Colonic mucosa (tissue), 4 donors: ENCODE measurements around the gene SLIT3. TPM values are rescaled to one million over a fixed set of nuclear protein-coding genes. Genes with fewer than 3 reads are reported as not detected.

Source experiments
- DNase-seq: peaks from one replicate; pipeline ENCODE4 v3.0.0-alpha.2; 2020
- H3K27ac ChIP-seq: fragments of 200-600 bp; one replicate; pipeline ENCODE4 v1.8.0; 2021
- H3K27me3 ChIP-seq: fragments of 200-600 bp; one replicate; pipeline ENCODE4 v1.8.0; 2021
- H3K36me3 ChIP-seq: fragments of 200-600 bp; one replicate; pipeline ENCODE4 v1.8.0; 2021
- H3K4me1 ChIP-seq: fragments of 200-600 bp; one replicate; pipeline ENCODE4 v1.8.0; 2021; ENCODE audit warnings: mild to moderate bottlenecking
- H3K4me3 ChIP-seq: fragments of 200-600 bp; one replicate; pipeline ENCODE4 v1.8.0; 2021
- H3K9ac ChIP-seq, 2 donors: one replicate each; pipeline ENCODE4 v1.7.0; 2013; ENCODE audit warnings: control low read depth in 2 of 2, low read depth in 2 of 2, low read length in 2 of 2
- H3K9me3 ChIP-seq: fragments of 200-600 bp; one replicate; pipeline ENCODE4 v1.8.0; 2021
- CTCF ChIP-seq: fragments of 200-600 bp; IDR thresholded peaks from one replicate; pipeline ENCODE4 v1.8.0; 2022; ENCODE audit warnings: antibody characterized with exemption, mild to moderate bottlenecking
- intact Hi-C: fragments of 100-400 bp; cut with DNase I; formaldehyde crosslinking; loops from one replicate; pipeline ENCODE4 v1.14.1; 2022
- total RNA-seq, 2 donors: library from RNA; stranded (reverse); fragmentation: NEBNext Ultra II Directional in 1 of 2; extraction: Animal tissue kit (Norgen Biotek cat#: 25700) in 1 of 2; gene quantifications; one replicate each; pipeline ENCODE4 v1.2.1, GENCODE V29; 2021
- donor health status: healthy.
- donor health status: DM: no; HTN: no; CAD: no.
- donor health status: DM: no; HTN: no; CAD: no.

The SLIT3 gene
- total RNA-seq, 2 donors from 2014 or later, result 3.4 to 7.6 TPM

- H3K27me3 ChIP-seq, result no peaks in the 10 kb centered on the region
- no peaks in the 10 kb centered on the region for H3K4me1 ChIP-seq
- intact Hi-C loops, result no loop called here
- no peak overlapping the region for H3K27ac ChIP-seq
- no peak overlapping the region for H3K4me3 ChIP-seq
- no peak for TF ChIP-seq CTCF
- DNase-seq, result no peak
- no peaks in the 10 kb centered on the region for H3K9me3 ChIP-seq
- no peaks in the 10 kb centered on the region for H3K36me3 ChIP-seq
- no peak overlapping the region for H3K9ac ChIP-seq
Observed at GRCh38 chr5:169151051-169151805, 149.7 kb downstream of the SLIT3 start.

GRCh38 chr5:169150108-169150507 is 150.8 kb downstream of the SLIT3 start:
- Histone ChIP-seq H3K4me3 (no peak overlapping the region), H3K36me3 (no peaks in the 10 kb centered on the region), H3K9me3 (no peaks in the 10 kb centered on the region), H3K27me3 (no peaks in the 10 kb centered on the region), H3K27ac (no peak overlapping the region), H3K4me1 (no peaks in the 10 kb centered on the region), H3K9ac (no peak overlapping the region)
- DNase-seq, result no peak
- intact Hi-C loops, result no loop called here
- TF ChIP-seq CTCF, result no peak

- Histone ChIP-seq H3K27ac (no peak overlapping the region), H3K9ac (no peak overlapping the region), H3K36me3 (no peaks in the 10 kb centered on the region), H3K27me3 (no peaks in the 10 kb centered on the region), H3K9me3 (no peaks in the 10 kb centered on the region), H3K4me1 (no peaks in the 10 kb centered on the region), H3K4me3 (no peak overlapping the region)
- intact Hi-C loops, result no loop called here
- no peak for TF ChIP-seq CTCF
- no peak for DNase-seq
Observed at GRCh38 chr5:169149317-169149716, 151.6 kb downstream of the SLIT3 start.

- DNase-seq, result no peak
- H3K9ac ChIP-seq, result no peak overlapping the region
- H3K27ac ChIP-seq, result no peak overlapping the region
- no peaks in the 10 kb centered on the region for H3K36me3 ChIP-seq
- TF ChIP-seq CTCF, result no peak
- H3K27me3 ChIP-seq, result no peaks in the 10 kb centered on the region
- no peaks in the 10 kb centered on the region for H3K9me3 ChIP-seq
- intact Hi-C loops, result no loop called here
- no peak overlapping the region for H3K4me3 ChIP-seq
- H3K4me1 ChIP-seq, result no peaks in the 10 kb centered on the region
Observed at GRCh38 chr5:169148138-169148740, 152.7 kb downstream of the SLIT3 start.

- TF ChIP-seq CTCF, result no peak
- H3K27ac ChIP-seq, result no peak overlapping the region
- intact Hi-C loops, result no loop called here
- DNase-seq, result no peak
- H3K4me1 ChIP-seq, result no peaks in the 10 kb centered on the region
- no peaks in the 10 kb centered on the region for H3K9me3 ChIP-seq
- no peaks in the 10 kb centered on the region for H3K36me3 ChIP-seq
- H3K27me3 ChIP-seq, result no peaks in the 10 kb centered on the region
- no peak overlapping the region for H3K9ac ChIP-seq
- no peak overlapping the region for H3K4me3 ChIP-seq
Observed at GRCh38 chr5:169147534-169147933, 153.4 kb downstream of the SLIT3 start.
